ENCODE results near the gene CCNY.

Gene CCNY

DNA sequence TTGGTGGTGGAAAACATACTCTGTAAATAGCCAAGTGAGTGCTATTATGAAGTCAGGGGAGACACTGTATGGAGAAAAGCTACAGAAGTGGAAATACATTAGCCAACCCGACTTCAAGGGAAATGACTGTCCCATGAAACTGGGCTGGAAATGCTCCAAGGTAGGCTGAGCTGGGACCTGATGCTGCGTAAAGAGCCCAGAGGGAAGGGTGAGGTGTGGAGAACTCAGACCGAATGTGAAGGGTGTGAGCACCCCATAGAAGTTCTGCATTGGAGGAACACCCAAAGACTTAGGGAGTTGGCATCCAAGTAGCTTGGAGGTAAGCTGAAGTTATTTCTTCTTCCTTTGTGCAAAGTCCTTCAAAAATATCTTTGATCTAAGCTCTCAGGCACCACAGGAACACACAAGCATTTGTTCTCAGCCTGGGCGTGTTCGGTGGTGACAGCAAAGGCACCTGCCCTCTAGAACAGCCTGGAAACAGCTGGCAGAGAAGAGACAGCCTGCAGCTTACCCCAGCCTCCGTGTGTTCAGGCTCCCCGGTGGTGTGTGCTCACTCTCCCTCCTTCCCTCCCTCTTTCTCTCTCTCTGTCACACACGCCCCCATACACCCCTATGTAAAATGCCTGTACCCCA lies 249.7 kb downstream of the CCNY start:
- no peak for DNase-seq (ENCODE audit: low spot score)

GRCh38 chr10:35588836-35589235 lies 252.5 kb downstream of the CCNY start:
- DNase-seq (ENCODE audit: low spot score): no peak

DNA sequence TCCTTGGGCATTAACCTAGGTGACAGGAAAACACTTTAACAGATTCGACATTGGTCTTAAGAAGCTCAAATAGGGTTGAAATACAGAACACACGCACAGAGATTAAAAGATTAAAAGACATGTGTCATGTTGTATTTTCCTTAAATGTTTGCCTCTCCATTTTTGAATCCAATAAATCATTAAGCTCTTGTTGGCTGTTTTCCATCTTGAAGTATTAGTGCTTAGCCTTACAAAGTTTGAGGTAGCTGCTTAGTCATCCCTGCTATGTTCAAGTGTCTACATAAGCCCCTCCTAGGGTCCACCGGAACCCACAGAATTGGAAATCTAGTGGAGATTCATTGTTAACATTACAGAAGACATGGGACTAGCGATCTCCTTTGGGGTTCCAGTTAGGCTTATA lies 256.1 kb downstream of the CCNY start:
- no peak for DNase-seq (ENCODE audit: low spot score)

- no peak for DNase-seq (ENCODE audit: low spot score)
These were observed 258.1 kb downstream of the CCNY start for GRCh38 chr10:35594115-35595079.

DNA sequence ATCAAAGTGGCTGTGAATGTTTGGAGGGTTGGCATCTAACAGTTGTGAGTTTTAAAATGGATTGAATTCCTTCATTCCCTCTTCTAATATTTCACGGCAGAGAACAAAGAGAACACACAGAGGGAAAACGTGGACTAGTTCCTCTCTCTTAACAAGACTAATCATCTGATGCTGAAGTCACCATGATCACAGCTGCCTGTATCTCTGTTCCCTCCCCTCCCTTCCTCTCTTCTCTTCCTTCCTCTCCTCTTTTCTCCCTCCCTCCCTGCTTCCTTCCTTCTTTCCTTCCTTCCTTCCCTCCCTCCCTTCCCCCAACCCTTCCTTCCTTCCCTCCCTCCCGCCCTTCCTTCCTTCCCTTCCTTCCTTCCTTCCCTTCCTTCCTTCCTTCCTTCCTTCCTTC lies 258.8 kb downstream of the CCNY start:
- DNase-seq (ENCODE audit: low spot score): peak; percentile 45

- no peak for DNase-seq (ENCODE audit: low spot score)
These were observed 262.1 kb downstream of the CCNY start for GRCh38 chr10:35598379-35598778.

- no peak for DNase-seq (ENCODE audit: low spot score)
These were observed 263.9 kb downstream of the CCNY start for GRCh38 chr10:35600193-35600592.

GRCh38 chr10:35605191-35605590 lies 268.9 kb downstream of the CCNY start, which contains the start of gene GJD4:
TSS of gene GJD4 (plus strand) at chr10:35605341. CDS start at chr10:35605568, 227 bp downstream.
- no peak for DNase-seq (ENCODE audit: low spot score)

- no peak for DNase-seq (ENCODE audit: low spot score)
These were observed 270.1 kb downstream of the CCNY start for GRCh38 chr10:35606430-35606829.

GRCh38 chr10:35607475-35608327 lies 271.4 kb downstream of the CCNY start:
- DNase-seq (ENCODE audit: low spot score): no peak

DNA sequence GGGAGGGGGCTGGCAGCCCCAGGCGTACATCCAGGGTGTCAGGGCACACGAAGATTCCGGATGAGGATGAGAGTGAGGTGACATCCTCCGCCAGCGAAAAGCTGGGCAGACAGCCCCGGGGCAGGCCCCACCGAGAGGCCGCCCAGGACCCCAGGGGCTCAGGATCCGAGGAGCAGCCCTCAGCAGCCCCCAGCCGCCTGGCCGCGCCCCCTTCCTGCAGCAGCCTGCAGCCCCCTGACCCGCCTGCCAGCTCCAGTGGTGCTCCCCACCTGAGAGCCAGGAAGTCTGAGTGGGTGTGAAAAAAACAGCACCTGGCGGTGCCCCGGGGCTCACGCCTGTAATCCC lies 272.0 kb downstream of the CCNY start:
- no peak for DNase-seq (ENCODE audit: low spot score)

GRCh38 chr10:35611750-35612149 lies 275.4 kb downstream of the CCNY start:
- DNase-seq (ENCODE audit: low spot score): no peak

DNA sequence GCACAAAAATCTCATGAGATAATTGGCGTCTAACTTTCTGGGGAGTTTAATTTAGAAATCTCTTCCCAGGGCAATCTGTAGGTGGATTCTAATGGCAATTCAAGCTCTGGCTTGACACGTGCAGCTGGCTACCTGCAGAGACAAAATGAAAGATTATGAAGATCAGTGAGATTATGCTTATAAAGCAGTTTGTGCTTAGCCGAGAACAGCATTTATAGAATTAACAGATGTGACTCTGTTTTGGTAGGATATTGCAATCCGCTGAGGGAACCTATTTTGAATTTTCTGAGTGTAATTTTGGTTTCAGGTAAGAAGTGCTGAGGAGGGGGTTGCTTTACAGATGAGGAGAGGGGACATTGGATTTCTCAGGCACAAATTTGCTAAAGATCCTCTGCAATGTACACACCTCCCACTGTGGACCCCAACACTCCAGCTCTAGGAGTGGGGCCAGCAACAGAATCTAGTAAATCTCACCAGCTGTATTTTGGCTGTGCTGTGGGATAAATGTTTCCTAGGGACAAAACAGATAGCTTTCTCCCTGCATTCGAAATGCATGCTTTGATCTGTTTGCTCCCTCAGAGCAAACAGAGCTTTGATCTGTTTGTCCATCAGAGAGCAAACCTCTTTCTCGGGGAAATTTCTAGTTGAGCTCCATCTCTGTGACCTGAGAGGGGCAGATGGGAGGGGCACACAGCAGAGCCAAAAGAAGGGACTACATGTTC lies 276.2 kb downstream of the CCNY start:
- no peak for DNase-seq (ENCODE audit: low spot score)

GRCh38 chr10:35613107-35613440 lies 276.8 kb downstream of the CCNY start:
- no peak for DNase-seq (ENCODE audit: low spot score)

DNA sequence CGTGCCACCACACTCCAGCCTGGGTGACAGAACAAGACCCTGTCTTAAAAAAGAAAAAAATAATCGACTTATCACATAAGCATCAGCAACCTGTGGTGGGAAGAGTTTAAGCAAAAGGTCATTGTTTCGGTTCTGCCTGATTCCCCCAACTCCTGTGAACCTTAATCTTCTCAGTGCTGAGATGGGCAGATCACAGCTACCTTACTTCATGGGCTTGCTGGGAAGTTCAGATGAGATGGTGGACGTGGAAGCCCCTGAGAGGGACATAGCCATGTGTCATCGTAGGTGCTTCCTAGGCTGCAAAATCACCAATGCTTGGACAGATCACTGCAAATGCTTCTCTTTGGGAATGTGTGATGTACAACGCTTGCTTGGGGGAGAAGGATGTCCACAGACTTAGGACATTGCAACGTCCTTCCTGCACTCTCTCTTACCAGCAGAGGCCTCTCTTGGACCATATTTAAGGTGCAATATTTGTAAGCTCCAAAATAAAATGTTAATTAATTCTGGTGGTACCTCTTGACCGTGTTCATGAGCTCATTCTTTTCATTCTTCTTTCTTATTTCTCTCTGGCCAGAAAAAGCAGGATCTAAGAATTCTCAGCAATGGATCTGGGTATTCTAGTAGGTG lies 277.4 kb downstream of the CCNY start:
- DNase-seq (ENCODE audit: low spot score): peak; percentile 12

GRCh38 chr10:35614312-35614711 lies 278.0 kb downstream of the CCNY start:
- DNase-seq (ENCODE audit: low spot score): no peak

Measured in pons (tissue), 1 donor.